SK-N-SH (cell line): ENCODE measurements around the gene PNO1.

Experiments used
- CTCF ChIP-seq: fragments of 200-600 bp; sonication (generic); IDR thresholded peaks from 2 replicates; pipeline ENCODE4 v1.6.1; 2017; ENCODE audit warnings: antibody characterized with exemption, mild to moderate bottlenecking, moderate library complexity
- EP300 ChIP-seq, 2 experiments: IDR thresholded peaks; 2 replicates each; pipeline versions ENCODE4 v1.4.0 to v1.6.1; 2012; ENCODE audit warnings: borderline replicate concordance in 1 of 2, low read depth in 1 of 2, low read length in 1 of 2
- FOXM1 ChIP-seq: IDR thresholded peaks from 2 replicates; pipeline ENCODE4 v1.4.0; 2012; ENCODE audit warnings: low read depth, mild to moderate bottlenecking
- MAX ChIP-seq: IDR thresholded peaks from 2 replicates; pipeline ENCODE4 v1.4.0; 2012; ENCODE audit warnings: low read depth
- MEF2A ChIP-seq: IDR thresholded peaks from 2 replicates; pipeline ENCODE4 v1.4.0; 2012; ENCODE audit warnings: low read depth, borderline replicate concordance
- POLR2AphosphoS5 ChIP-seq: IDR thresholded peaks from 2 replicates; pipeline ENCODE4 v1.6.1; 2012; ENCODE audit warnings: low read depth, low read length
- RCOR1 ChIP-seq: fragments of 150-350 bp; IDR thresholded peaks from 2 replicates; pipeline ENCODE4 v1.6.1; 2017; ENCODE audit warnings: antibody characterized with exemption, low read length
- SIN3A ChIP-seq: IDR thresholded peaks from 2 replicates; pipeline ENCODE4 v1.6.1; 2012; ENCODE audit warnings: low read depth, mild to moderate bottlenecking, low read length, moderate library complexity, borderline replicate concordance
- TAF1 ChIP-seq: IDR thresholded peaks from 2 replicates; pipeline ENCODE4 v1.6.1; 2012; ENCODE audit warnings: low read depth, mild to moderate bottlenecking, low read length, moderate library complexity, borderline replicate concordance
- ZBTB33 ChIP-seq: IDR thresholded peaks from 2 replicates; pipeline ENCODE4 v1.4.0; 2012; ENCODE audit warnings: low read depth, borderline replicate concordance

- TF ChIP-seq MEF2A = no peak
- no peak for TF ChIP-seq CTCF
- no peak for TF ChIP-seq RCOR1
- TF ChIP-seq ZBTB33 = no peak
- TF ChIP-seq TAF1 = no peak
- TF ChIP-seq POLR2AphosphoS5 = no peak
- TF ChIP-seq EP300 (IDR thresholded peaks at IDR 0.05; ENCODE audit: borderline replicate concordance in 1 of 2, low read depth in 1 of 2, low read length in 1 of 2) = no peak
- TF ChIP-seq SIN3A = no peak
- no peak for TF ChIP-seq MAX
- TF ChIP-seq FOXM1 = no peak
Measured at GRCh38 chr2:68216454-68217310, 59.0 kb downstream of the PNO1 start.
